HepG2 (cell line): ENCODE data around the gene GP1BA. TPM values are rescaled to one million over a fixed set of nuclear protein-coding genes. Genes with fewer than 3 reads are reported as not detected.
A peak's percentile ranks its signal among the peaks of the same experiment; 100 is the strongest.

ENCODE experiments used
- ATAC-seq: fragments of 200-7000 bp; cut with Tn5 transposase; 3 replicates; pipeline ENCODE4 v1.9.1; 2020; ENCODE audit warnings: mild to moderate bottlenecking, moderate library complexity
- BruUV-seq: library from RNA; stranded (reverse); fragments of 400-500 nt; replicated peaks from 2 replicates; lab custom pipeline; 2021; lab: Mats Ljungman, UMichigan
- CTCF ChIA-PET: fragments of 300-600 bp; formaldehyde crosslinking; extraction: SDS; loops from one replicate; lab custom pipeline; 2021; ENCODE audit warnings: low total read pairs, inconsistent platforms, low intra/inter-chr PET ratio; lab: Yijun Ruan, JAX
- POLR2A ChIA-PET: fragments of 350-600 bp; sonication (Branson Sonifier 250); formaldehyde crosslinking; loops from one replicate; lab custom pipeline; 2020; ENCODE audit warnings: antibody characterized with exemption, inconsistent platforms; lab: Yijun Ruan, JAX
- DNase-seq: peaks from one replicate; pipeline ENCODE4 v3.0.0-alpha.2; 2015; ENCODE audit warnings: low spot score
- FAIRE-seq: peaks from 3 replicates; lab custom pipeline; 2011; peaks lifted over from hg19 to GRCh38; lab: Jason Lieb, UNC
- H2AFZ ChIP-seq: one replicate; pipeline ENCODE4 v1.6.1; 2011; ENCODE audit warnings: low read length, inconsistent platforms
- H3K27ac ChIP-seq: fragments of 300-600 bp; 3 replicates; pipeline ENCODE4 v1.8.0; 2011; ENCODE audit warnings: mixed run types, mild to moderate bottlenecking, mixed read lengths, low read length, inconsistent platforms; ENCODE audit not compliant: insufficient read depth; ENCODE audit errors: extremely low read length
- H3K27me3 ChIP-seq, 2 experiments: fragments of 200-600 bp in 1 of 2; 2 replicates in 1 of 2; 3 replicates in 1 of 2; pipeline versions ENCODE4 v1.6.0 to v1.8.0; 2011; ENCODE audit warnings: low read length in 2 of 2, mild to moderate bottlenecking in 2 of 2, moderate library complexity in 2 of 2, inconsistent platforms in 1 of 2; ENCODE audit not compliant: insufficient read depth in 2 of 2, control insufficient read depth in 1 of 2
- H3K36me3 ChIP-seq, 2 experiments: fragments of 200-600 bp in 1 of 2; replicated peaks in 1 of 2; 2 replicates in 1 of 2; 3 replicates in 1 of 2; pipeline versions ENCODE4 v1.5.1 to v1.8.0; 2011; ENCODE audit warnings: low read length in 2 of 2, inconsistent platforms in 1 of 2; ENCODE audit not compliant: insufficient read depth in 2 of 2, control insufficient read depth in 1 of 2
- H3K4me1 ChIP-seq: 2 replicates; pipeline ENCODE4 v1.5.1; 2012; ENCODE audit warnings: low read length, inconsistent platforms; ENCODE audit not compliant: insufficient read depth
- H3K4me2 ChIP-seq: 2 replicates; pipeline ENCODE4 v1.6.0; 2011; ENCODE audit warnings: low read depth, low read length, inconsistent platforms
- H3K4me3 ChIP-seq, 3 experiments: fragments of 200-600 bp in 1 of 3; sonication (generic), shearing (Covaris generic) in 1 of 3; replicated peaks in 1 of 3; 2 replicates each; pipeline ENCODE4 v1.5.1; 2011 to 2016; ENCODE audit warnings: low read length in 3 of 3, inconsistent platforms in 2 of 3, low read depth in 2 of 3, mild to moderate bottlenecking in 2 of 3, control low read depth in 1 of 3, mixed read lengths in 1 of 3; ENCODE audit not compliant: insufficient read depth in 1 of 3
- H3K79me2 ChIP-seq: one replicate; pipeline ENCODE4 v1.6.1; 2011; ENCODE audit warnings: low read length, inconsistent platforms; ENCODE audit not compliant: insufficient read depth
- H3K9ac ChIP-seq: 2 replicates; pipeline ENCODE4 v1.6.0; 2011; ENCODE audit warnings: mild to moderate bottlenecking, low read depth, low read length, inconsistent platforms; ENCODE audit not compliant: insufficient read depth
- H3K9me3 ChIP-seq: 2 replicates; pipeline ENCODE4 v1.5.1; 2012; ENCODE audit warnings: mild to moderate bottlenecking, low read length
- H4K20me1 ChIP-seq: 2 replicates; pipeline ENCODE4 v1.6.0; 2011; ENCODE audit warnings: inconsistent platforms, mild to moderate bottlenecking, low read length, moderate library complexity; ENCODE audit not compliant: insufficient read depth
- CERS6 ChIP-seq: sonication (generic); formaldehyde crosslinking; IDR thresholded peaks from 2 replicates; pipeline ENCODE4 v1.5.0; 2020; ENCODE audit warnings: missing genetic modification reagents
- CHD4 ChIP-seq: fragments of 200-600 bp; sonication (generic); IDR thresholded peaks from 2 replicates; pipeline ENCODE4 v1.7.0; 2017; ENCODE audit warnings: mild to moderate bottlenecking, low read length, borderline replicate concordance
- ELF4 ChIP-seq: sonication (generic); formaldehyde crosslinking; IDR thresholded peaks from 2 replicates; pipeline ENCODE4 v1.5.0; 2020; ENCODE audit warnings: missing genetic modification reagents, mild to moderate bottlenecking, moderate library complexity, borderline replicate concordance
- ERF ChIP-seq: IDR thresholded peaks from 2 replicates; pipeline ENCODE4 v1.6.1; 2018; ENCODE audit warnings: missing biosample characterization, missing genetic modification reagents
- HNF4A ChIP-seq: sonication (generic); formaldehyde crosslinking; IDR thresholded peaks from 2 replicates; pipeline ENCODE4 v1.4.0; 2020; ENCODE audit warnings: missing genetic modification reagents
- HOXA3 ChIP-seq: sonication (generic); formaldehyde crosslinking; IDR thresholded peaks from 2 replicates; pipeline ENCODE4 v1.5.0; 2020; ENCODE audit warnings: missing genetic modification reagents
- MEF2D ChIP-seq: sonication (generic); formaldehyde crosslinking; IDR thresholded peaks from 2 replicates; pipeline ENCODE4 v1.5.1; 2020; ENCODE audit warnings: mild to moderate bottlenecking, missing genetic modification reagents
- ZBTB14 ChIP-seq: sonication (generic); formaldehyde crosslinking; IDR thresholded peaks from 2 replicates; pipeline ENCODE4 v1.4.0; 2020; ENCODE audit warnings: missing genetic modification reagents
- ZBTB21 ChIP-seq: sonication (generic); formaldehyde crosslinking; IDR thresholded peaks from 2 replicates; pipeline ENCODE4 v1.4.0; 2020; ENCODE audit warnings: missing genetic modification reagents
- ZBTB37 ChIP-seq: sonication (generic); formaldehyde crosslinking; IDR thresholded peaks from 2 replicates; pipeline ENCODE4 v1.4.0; 2020; ENCODE audit warnings: mild to moderate bottlenecking, missing genetic modification reagents
- ZKSCAN8 ChIP-seq: IDR thresholded peaks from 2 replicates; pipeline ENCODE4 v1.6.1; 2016; ENCODE audit warnings: borderline replicate concordance, missing genetic modification reagents, missing compliant biosample characterization
- ZNF275 ChIP-seq: sonication (generic); formaldehyde crosslinking; IDR thresholded peaks from 2 replicates; pipeline ENCODE4 v1.8.0; 2022; ENCODE audit warnings: missing genetic modification reagents, mild to moderate bottlenecking, inconsistent platforms, borderline replicate concordance
- ZNF543 ChIP-seq: sonication (generic); formaldehyde crosslinking; IDR thresholded peaks from 2 replicates; pipeline ENCODE4 v1.4.0; 2020; ENCODE audit warnings: mild to moderate bottlenecking, missing genetic modification reagents
- WGBS: methylation state at CpG from one replicate; pipeline ENCODE4 v1.1.6; 2017; ENCODE audit warnings: low lambda C conversion rate; 5-methylcytosine and 5-hydroxymethylcytosine counted together
- in situ Hi-C: cut with HindIII; loops from 2 replicates; pipeline ENCODE4 v1.10.0; 2017; ENCODE audit warnings: low pct_unique_long_range_greater_than_20kb; ENCODE audit not compliant: extremely low pct_ligation_motif_present
- intact Hi-C: fragments of 100-400 bp; cut with micrococcal nuclease; formaldehyde crosslinking; loops from one replicate; pipeline ENCODE4 v1.10.0; 2022; ENCODE audit not compliant: unreplicated experiment
- polyA plus RNA-seq, 8 experiments: library from polyadenylated mRNA; depleted of rRNA in 3 of 8; stranded (reverse) in 7 of 8; unstranded in 1 of 8; fragments of >200 nt; fragmentation: Illumina TruSeq in 4 of 8; extraction: Trizol in 4 of 8; gene quantifications; 2 replicates each; pipeline versions ENCODE4 v1.2.1 to v1.2.3, GENCODE V29; 2011 to 2016; ENCODE audit warnings: low read depth in 4 of 8, missing spikeins in 1 of 8, mixed read lengths in 1 of 8; ENCODE audit not compliant: insufficient read depth in 1 of 8
- total RNA-seq, 5 experiments: library from RNA; depleted of rRNA; stranded (reverse); fragments of >200 nt; fragmentation: Illumina TruSeq; extraction: Trizol; gene quantifications; 2 replicates each; pipeline ENCODE4 v1.2.3, GENCODE V29; 2016; ENCODE audit warnings: low read depth in 1 of 5
- TF ChIP-seq, protein P1 (sequence below): IDR thresholded peaks from 2 replicates; pipeline ENCODE4 v1.6.1; 2016

GP1BA gene
- total and polyA plus RNA-seq, 2 of the 13 experiments (the other 11 are each of a cell fraction or from before 2014, with no cell fraction given), result not detected

DNA sequence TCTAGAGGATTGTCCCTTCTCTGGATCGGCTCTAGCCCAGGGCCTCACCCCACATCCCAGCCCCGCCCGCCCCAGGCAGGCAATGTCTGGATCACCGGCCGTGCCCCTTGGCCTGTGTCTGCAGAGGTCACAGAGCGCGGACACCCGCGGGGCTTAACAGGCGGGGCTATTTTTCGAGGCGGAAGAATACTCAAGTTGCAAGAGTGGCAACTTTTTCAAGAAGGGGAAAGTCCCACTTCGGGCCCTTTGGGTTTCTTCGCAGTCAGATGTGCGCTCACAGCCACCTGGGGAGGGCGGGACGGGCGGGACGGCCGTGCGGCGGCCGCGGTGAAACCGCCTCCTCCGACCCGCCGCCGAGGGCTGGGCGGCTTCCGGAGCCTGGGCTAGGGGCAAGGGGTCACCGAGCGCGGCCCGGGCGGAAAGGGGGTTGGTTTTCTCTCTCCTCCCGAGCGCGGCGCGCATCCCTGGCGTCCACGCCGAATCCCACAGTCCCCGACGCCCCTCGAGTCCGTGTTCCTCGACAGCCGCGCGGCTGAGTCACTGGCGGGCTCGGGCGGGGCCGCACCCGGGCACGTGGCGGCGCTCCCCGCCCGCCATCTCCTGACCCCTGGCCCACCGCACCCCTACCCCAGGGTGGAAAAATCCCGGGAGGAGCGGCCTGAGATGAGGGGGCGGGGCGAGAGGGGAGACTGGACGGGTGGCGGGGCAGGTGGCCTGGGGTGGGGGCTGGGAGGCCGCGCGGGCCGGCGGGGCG, 17.4 kb downstream of the GP1BA start (continued):
- no peak for TF ChIP-seq CERS6 (CRISPR knock-in tag)
- peak; percentile 48; the same call in 1 of the 2 replicates for TF ChIP-seq ERF (CRISPR knock-in tag)

- WGBS, result 0% methylated on average over 4 of the region's 52 CpGs
- H3K4me1 ChIP-seq, result peaks cover 52% of the 10 kb centered on the region
- POLR2A ChIA-PET, result interaction anchor here (0.8 to 10.0 kb wide), 7 partner anchors 10 to 49 kb away, joined by 3 to 273 read pairs (median 5); partner anchors contain the start of genes RNF167, SLC25A11 and SPAG7
- peaks cover 8 to 19% of the 10 kb centered on the region in 2 experiments for H3K36me3 ChIP-seq
- peak overlapping the region; percentile 99 for H3K27ac ChIP-seq
- ATAC-seq (peak; percentile 52), FAIRE-seq (no peak), DNase-seq (peak; percentile 56)
- H3K79me2 ChIP-seq, result peaks cover 41% of the 10 kb centered on the region
- peak overlapping the region; percentile 52 to 88 (median 86) for H3K4me3 ChIP-seq
- no peaks in the 10 kb centered on the region; a peak in 1 of 5 replicates for H3K27me3 ChIP-seq
- intact Hi-C loops (loop anchor here (1.0 to 5.0 kb wide), 2 partner anchors 17 to 43 kb away; partner anchors contain the start of gene SPAG7), in situ Hi-C loops (no loop called here)
- H3K4me2 ChIP-seq, result peak overlapping the region; percentile 93
- CTCF ChIA-PET, result no interaction called here
- H3K9me3 ChIP-seq, result no peaks in the 10 kb centered on the region
- no peak overlapping the region for H2AFZ ChIP-seq
- BruUV-seq, result TSS peak; percentile 64
- peak overlapping the region; percentile 84 for H3K9ac ChIP-seq
- H4K20me1 ChIP-seq, result peaks cover 24% of the 10 kb centered on the region
- peak; percentile 55; the same call in 1 of the 2 replicates for TF ChIP-seq ZBTB37
- no peak for TF ChIP-seq ZBTB21 (CRISPR knock-in tag)
- no peak for TF ChIP-seq CHD4
- TF ChIP-seq, protein P1, sequence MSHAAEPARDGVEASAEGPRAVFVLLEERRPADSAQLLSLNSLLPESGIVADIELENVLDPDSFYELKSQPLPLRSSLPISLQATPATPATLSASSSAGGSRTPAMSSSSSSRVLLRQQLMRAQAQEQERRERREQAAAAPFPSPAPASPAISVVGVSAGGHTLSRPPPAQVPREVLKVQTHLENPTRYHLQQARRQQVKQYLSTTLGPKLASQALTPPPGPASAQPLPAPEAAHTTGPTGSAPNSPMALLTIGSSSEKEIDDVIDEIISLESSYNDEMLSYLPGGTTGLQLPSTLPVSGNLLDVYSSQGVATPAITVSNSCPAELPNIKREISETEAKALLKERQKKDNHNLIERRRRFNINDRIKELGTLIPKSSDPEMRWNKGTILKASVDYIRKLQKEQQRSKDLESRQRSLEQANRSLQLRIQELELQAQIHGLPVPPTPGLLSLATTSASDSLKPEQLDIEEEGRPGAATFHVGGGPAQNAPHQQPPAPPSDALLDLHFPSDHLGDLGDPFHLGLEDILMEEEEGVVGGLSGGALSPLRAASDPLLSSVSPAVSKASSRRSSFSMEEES (CRISPR knock-in tag), result no peak
- TF ChIP-seq ZNF275 (CRISPR knock-in tag), result no peak
- no peak for TF ChIP-seq ELF4 (CRISPR knock-in tag)
- peak; percentile 5; the same call in 1 of the 2 replicates for TF ChIP-seq HOXA3 (CRISPR knock-in tag)
- 0 out of 2 replicates have a peak, but pooled peaks have one; percentile 52 for TF ChIP-seq MEF2D (CRISPR knock-in tag)
- TF ChIP-seq HNF4A (CRISPR knock-in tag), result no peak
- TF ChIP-seq ZKSCAN8 (CRISPR knock-in tag), result no peak
- TF ChIP-seq ZBTB14 (CRISPR knock-in tag), result no peak; the same call in 1 of the 2 replicates
- no peak for TF ChIP-seq ZNF543 (CRISPR knock-in tag)
Observed at GRCh38 chr17:4950075-4950745, 18.1 kb downstream of the GP1BA start.
